ENCODE data around the gene CKAP5.

Gene CKAP5

GRCh38 chr11:46695345-46696211 is 150.5 kb downstream of the CKAP5 start:
- DNase-seq = no peak

- no peak for DNase-seq
These were observed 151.5 kb downstream of the CKAP5 start for GRCh38 chr11:46694607-46695006.

- no peak for DNase-seq
These were observed 152.0 kb downstream of the CKAP5 start for GRCh38 chr11:46694072-46694471.

GRCh38 chr11:46693597-46694012 is 152.5 kb downstream of the CKAP5 start:
- no peak for DNase-seq
